Esophagus muscularis mucosa (tissue), 3 donors: ENCODE measurements around the gene GSX2.

ENCODE experiments used
- CTCF ChIP-seq, 3 experiments: fragments of 200-600 bp in 2 of 3; fragments of 450-650 bp in 1 of 3; sonication (generic) in 2 of 3; IDR thresholded peaks; one replicate each; pipeline ENCODE4 v1.5.1; 2017 to 2019; ENCODE audit warnings: antibody characterized with exemption in 3 of 3, mild to moderate bottlenecking in 2 of 3, moderate library complexity in 1 of 3
- EP300 ChIP-seq: sonication (generic); formaldehyde crosslinking; IDR thresholded peaks from one replicate; pipeline ENCODE4 v1.6.1; 2017; ENCODE audit warnings: antibody characterized with exemption

GRCh38 chr4:54073271-54073880 lies 26.6 kb upstream of the GSX2 start:
- TF ChIP-seq CTCF (IDR thresholded peaks at IDR 0.05) (no peak), EP300 (no peak)
